Type B pancreatic cell (in vitro differentiated cells): ENCODE data around the gene RNFT2. TPM values are rescaled to one million over a fixed set of nuclear protein-coding genes. Genes with fewer than 3 reads are reported as not detected.

Source experiments
- DNase-seq: peaks from one replicate; pipeline ENCODE4 v3.0.0; 2021; ENCODE audit warnings: mixed read lengths; ENCODE audit not compliant: unreplicated experiment; ENCODE audit errors: extremely low spot score
- H3K27ac Mint-ChIP-seq: 2 replicates; pipeline ENCODE4 v1.8.0; 2021; ENCODE audit warnings: mild to moderate bottlenecking, mixed read lengths
- H3K27me3 Mint-ChIP-seq: 2 replicates; pipeline ENCODE4 v1.8.0; 2021; ENCODE audit warnings: mixed read lengths
- H3K36me3 Mint-ChIP-seq: 2 replicates; pipeline ENCODE4 v1.8.0; 2021; ENCODE audit warnings: mixed read lengths
- H3K4me1 Mint-ChIP-seq: one replicate; pipeline ENCODE4 v1.8.0; 2021; ENCODE audit warnings: mixed read lengths; ENCODE audit not compliant: unreplicated experiment
- H3K4me3 Mint-ChIP-seq: 2 replicates; pipeline ENCODE4 v1.8.0; 2021; ENCODE audit warnings: mild to moderate bottlenecking, mixed read lengths
- H3K9me3 Mint-ChIP-seq: 2 replicates; pipeline ENCODE4 v1.8.0; 2021; ENCODE audit warnings: mixed read lengths
- CTCF ChIP-seq: fragments of 200-600 bp; sonication (generic); conservative IDR thresholded peaks from 2 replicates; pipeline ENCODE4 v1.5.0; 2021; ENCODE audit warnings: antibody characterized with exemption, mild to moderate bottlenecking
- total RNA-seq: library from RNA; stranded (reverse); gene quantifications from 2 replicates; pipeline ENCODE4 v1.2.1, GENCODE V29; 2021; ENCODE audit warnings: low replicate concordance

RNFT2 gene
- total RNA-seq, 1 donor from 2014 or later = 25.0 TPM

GRCh38 chr12:116766746-116767145 lies 28.6 kb downstream of the RNFT2 start:
- no peaks in the 10 kb centered on the region for H3K9me3 Mint-ChIP-seq
- H3K4me3 Mint-ChIP-seq = no peak overlapping the region
- no peak for TF ChIP-seq CTCF
- no peaks in the 10 kb centered on the region for H3K27me3 Mint-ChIP-seq
- H3K36me3 Mint-ChIP-seq = peaks cover 5% of the 10 kb centered on the region
- DNase-seq = no peak
- H3K4me1 Mint-ChIP-seq = no peaks in the 10 kb centered on the region
- no peak overlapping the region for H3K27ac Mint-ChIP-seq

- Mint-ChIP-seq H3K36me3 (peaks cover 5% of the 10 kb centered on the region), H3K9me3 (no peaks in the 10 kb centered on the region), H3K4me1 (no peaks in the 10 kb centered on the region), H3K27me3 (no peaks in the 10 kb centered on the region), H3K4me3 (no peak overlapping the region), H3K27ac (no peak overlapping the region)
- no peak for DNase-seq
- TF ChIP-seq CTCF = no peak
Measured at GRCh38 chr12:116771651-116772050, 33.5 kb downstream of the RNFT2 start.

- H3K27me3 Mint-ChIP-seq = no peaks in the 10 kb centered on the region
- H3K4me1 Mint-ChIP-seq = no peaks in the 10 kb centered on the region
- H3K27ac Mint-ChIP-seq = no peak overlapping the region
- H3K9me3 Mint-ChIP-seq = no peaks in the 10 kb centered on the region
- DNase-seq = no peak
- H3K36me3 Mint-ChIP-seq = peaks cover 5% of the 10 kb centered on the region
- no peak for TF ChIP-seq CTCF
- H3K4me3 Mint-ChIP-seq = no peak overlapping the region
Measured at GRCh38 chr12:116773276-116773731, 35.2 kb downstream of the RNFT2 start.

GRCh38 chr12:116774020-116774419 lies 35.9 kb downstream of the RNFT2 start:
- H3K27ac Mint-ChIP-seq = no peak overlapping the region
- peaks cover 5% of the 10 kb centered on the region for H3K36me3 Mint-ChIP-seq
- no peaks in the 10 kb centered on the region for H3K4me1 Mint-ChIP-seq
- H3K27me3 Mint-ChIP-seq = no peaks in the 10 kb centered on the region
- no peaks in the 10 kb centered on the region for H3K9me3 Mint-ChIP-seq
- H3K4me3 Mint-ChIP-seq = no peak overlapping the region
- TF ChIP-seq CTCF = no peak
- no peak for DNase-seq

GRCh38 chr12:116777245-116777644 lies 39.1 kb downstream of the RNFT2 start:
- no peak overlapping the region for H3K4me3 Mint-ChIP-seq
- DNase-seq = no peak
- no peaks in the 10 kb centered on the region for H3K9me3 Mint-ChIP-seq
- H3K27me3 Mint-ChIP-seq = no peaks in the 10 kb centered on the region
- H3K4me1 Mint-ChIP-seq = no peaks in the 10 kb centered on the region
- H3K36me3 Mint-ChIP-seq = peaks cover 5% of the 10 kb centered on the region
- no peak for TF ChIP-seq CTCF
- H3K27ac Mint-ChIP-seq = no peak overlapping the region

- Mint-ChIP-seq H3K9me3 (no peaks in the 10 kb centered on the region), H3K27ac (no peak overlapping the region), H3K4me1 (no peaks in the 10 kb centered on the region), H3K27me3 (no peaks in the 10 kb centered on the region), H3K4me3 (no peak overlapping the region), H3K36me3 (peaks cover 9% of the 10 kb centered on the region)
- TF ChIP-seq CTCF = no peak
- DNase-seq = no peak
Measured at GRCh38 chr12:116779597-116779996, 41.5 kb downstream of the RNFT2 start.
